H9 (cell line): ENCODE measurements around the gene HPCAL1. TPM values are rescaled to one million over a fixed set of nuclear protein-coding genes. Genes with fewer than 3 reads are reported as not detected.

Source experiments
- DNase-seq: peaks from one replicate; pipeline ENCODE4 v3.0.0-alpha.2; 2017
- H2AFZ ChIP-seq: one replicate; pipeline ENCODE4 v1.6.1; 2013; ENCODE audit warnings: mild to moderate bottlenecking, low read length, control low read depth, moderate library complexity
- H2AK5ac ChIP-seq: 2 replicates; pipeline ENCODE4 v1.6.1; 2013; ENCODE audit warnings: low read length, control low read depth, mixed read lengths; ENCODE audit not compliant: insufficient read length
- H2BK120ac ChIP-seq: one replicate; pipeline ENCODE4 v1.6.1; 2013; ENCODE audit warnings: low read depth, mild to moderate bottlenecking, low read length, control low read depth, inconsistent platforms; ENCODE audit not compliant: poor library complexity, severe bottlenecking
- H2BK12ac ChIP-seq: 2 replicates; pipeline ENCODE4 v1.6.1; 2013; ENCODE audit warnings: low read length, control low read depth, mixed read lengths, low read depth; ENCODE audit not compliant: insufficient read length
- H2BK15ac ChIP-seq: 2 replicates; pipeline ENCODE4 v1.6.1; 2013; ENCODE audit warnings: low read depth, low read length, control low read depth
- H2BK20ac ChIP-seq: one replicate; pipeline ENCODE4 v1.6.1; 2013; ENCODE audit warnings: low read depth, mild to moderate bottlenecking, low read length, control low read depth, inconsistent platforms; ENCODE audit not compliant: poor library complexity, severe bottlenecking
- H2BK5ac ChIP-seq: 2 replicates; pipeline ENCODE4 v1.6.1; 2013; ENCODE audit warnings: low read length, control low read depth, mixed read lengths; ENCODE audit not compliant: insufficient read length
- H3K14ac ChIP-seq: 2 replicates; pipeline ENCODE4 v1.6.1; 2013; ENCODE audit warnings: low read length, control low read depth; ENCODE audit not compliant: insufficient read depth
- H3K18ac ChIP-seq: 2 replicates; pipeline ENCODE4 v1.6.1; 2013; ENCODE audit warnings: low read depth, mild to moderate bottlenecking, mixed read lengths, low read length, control low read depth; ENCODE audit not compliant: insufficient read length
- H3K23ac ChIP-seq: 2 replicates; pipeline ENCODE4 v1.6.1; 2013; ENCODE audit warnings: low read length, control low read depth, mixed read lengths, low read depth; ENCODE audit not compliant: insufficient read length
- H3K23me2 ChIP-seq: 2 replicates; pipeline ENCODE4 v1.6.1; 2013; ENCODE audit warnings: low read depth, mild to moderate bottlenecking, mixed read lengths, low read length, control low read depth; ENCODE audit not compliant: insufficient read length, poor library complexity, severe bottlenecking
- H3K27ac ChIP-seq: 2 replicates; pipeline ENCODE4 v1.5.1; 2013; ENCODE audit warnings: low read length, control low read depth, mixed read lengths, low read depth; ENCODE audit not compliant: insufficient read length
- H3K27me3 ChIP-seq: 2 replicates; pipeline ENCODE4 v1.6.1; 2013; ENCODE audit warnings: low read length, control low read depth, inconsistent platforms; ENCODE audit not compliant: insufficient read depth
- H3K4ac ChIP-seq: 2 replicates; pipeline ENCODE4 v1.6.1; 2013; ENCODE audit warnings: low read depth, mild to moderate bottlenecking, control low read depth, inconsistent platforms, low read length, moderate library complexity
- H3K4me1 ChIP-seq: 2 replicates; pipeline ENCODE4 v1.6.1; 2013; ENCODE audit warnings: low read length, control low read depth, inconsistent platforms; ENCODE audit not compliant: insufficient read depth
- H3K4me2 ChIP-seq: 2 replicates; pipeline ENCODE4 v1.6.1; 2013; ENCODE audit warnings: low read length, control low read depth, mixed read lengths; ENCODE audit not compliant: insufficient read length, insufficient read depth
- H3K56ac ChIP-seq: 2 replicates; pipeline ENCODE4 v1.6.1; 2013; ENCODE audit warnings: low read depth, mild to moderate bottlenecking, mixed read lengths, low read length, control low read depth; ENCODE audit not compliant: insufficient read length
- H3K79me1 ChIP-seq: 2 replicates; pipeline ENCODE4 v1.6.1; 2013; ENCODE audit warnings: low read depth, mild to moderate bottlenecking, moderate library complexity, low read length, control low read depth, inconsistent platforms; ENCODE audit not compliant: insufficient read depth, poor library complexity, severe bottlenecking
- H3K79me2 ChIP-seq: 2 replicates; pipeline ENCODE4 v1.6.1; 2013; ENCODE audit warnings: low read length, control low read depth, inconsistent platforms; ENCODE audit not compliant: insufficient read depth
- H3K9ac ChIP-seq: 2 replicates; pipeline ENCODE4 v1.6.1; 2013; ENCODE audit warnings: low read length, control low read depth, mixed read lengths; ENCODE audit not compliant: insufficient read length; ENCODE audit errors: extremely low read depth
- H3K9me3 ChIP-seq: one replicate; pipeline ENCODE4 v1.6.1; 2013; ENCODE audit warnings: low read depth, low read length, inconsistent platforms; ENCODE audit not compliant: control insufficient read depth
- H3T11ph ChIP-seq: one replicate; pipeline ENCODE4 v1.6.1; 2013; ENCODE audit warnings: mild to moderate bottlenecking, low read length, control low read depth, inconsistent platforms
- H4K20me1 ChIP-seq: one replicate; pipeline ENCODE4 v1.6.1; 2013; ENCODE audit not compliant: control insufficient read depth, insufficient read length, insufficient read depth
- H4K5ac ChIP-seq: 2 replicates; pipeline ENCODE4 v1.6.1; 2013; ENCODE audit warnings: low read depth, mild to moderate bottlenecking, mixed read lengths, low read length, control low read depth; ENCODE audit not compliant: insufficient read length
- H4K8ac ChIP-seq: replicated peaks from 2 replicates; pipeline ENCODE4 v1.6.1; 2013; ENCODE audit warnings: low read length, control low read depth, mixed read lengths, low read depth; ENCODE audit not compliant: insufficient read length
- H4K91ac ChIP-seq: 2 replicates; pipeline ENCODE4 v1.6.1; 2013; ENCODE audit warnings: low read depth, mild to moderate bottlenecking, moderate library complexity, mixed read lengths, low read length, control low read depth; ENCODE audit not compliant: insufficient read length
- H3K27ac Mint-ChIP-seq, 3 experiments: 2 replicates in 2 of 3; 3 replicates in 1 of 3; pipeline ENCODE4 v1.8.0; 2020 to 2021; ENCODE audit warnings: mixed read lengths in 3 of 3, mild to moderate bottlenecking in 1 of 3, moderate library complexity in 1 of 3
- H3K27me3 Mint-ChIP-seq: 2 replicates; pipeline ENCODE4 v1.8.0; 2021; ENCODE audit warnings: low read depth, mild to moderate bottlenecking, moderate library complexity, mixed read lengths
- H3K36me3 Mint-ChIP-seq, 3 experiments: 2 replicates in 2 of 3; 3 replicates in 1 of 3; pipeline ENCODE4 v1.8.0; 2020 to 2021; ENCODE audit warnings: low read depth in 3 of 3, mixed read lengths in 3 of 3; ENCODE audit not compliant: insufficient read depth in 1 of 3
- H3K4me1 Mint-ChIP-seq, 2 experiments: 2 replicates each; pipeline ENCODE4 v1.8.0; 2020; ENCODE audit warnings: mixed read lengths in 2 of 2
- H3K4me3 Mint-ChIP-seq, 2 experiments: 2 replicates in 1 of 2; 3 replicates in 1 of 2; pipeline ENCODE4 v1.8.0; 2020 to 2021; ENCODE audit warnings: mild to moderate bottlenecking in 2 of 2, mixed read lengths in 2 of 2, moderate library complexity in 1 of 2
- H3K9me3 Mint-ChIP-seq, 2 experiments: 2 replicates in 1 of 2; 3 replicates in 1 of 2; pipeline ENCODE4 v1.8.0; 2020; ENCODE audit warnings: mild to moderate bottlenecking in 2 of 2, mixed read lengths in 2 of 2, moderate library complexity in 1 of 2
- WGBS: extraction: QIAGEN DNeasy Blood & Tissue Kit; methylation state at CpG from one replicate; pipeline ENCODE4 v1.1.7; 2013; ENCODE audit warnings: missing lambda C conversion rate, low lambda C conversion rate, mixed read lengths; ENCODE audit not compliant: insufficient read length; ENCODE audit errors: extremely low coverage; 5-methylcytosine and 5-hydroxymethylcytosine counted together
- total RNA-seq: library from RNA; stranded (reverse); gene quantifications from 2 replicates; pipeline ENCODE4 v1.2.1, GENCODE V29; 2021
- TF ChIP-seq, protein P1 (sequence below): fragments of 200-600 bp; sonication (generic); conservative IDR thresholded peaks from 3 replicates; pipeline ENCODE4 v1.8.0; 2021; ENCODE audit warnings: antibody characterized with exemption, mild to moderate bottlenecking

The HPCAL1 gene
- total RNA-seq, 1 experiment from 2014 or later, result 4.7 TPM

GRCh38 chr2:10435820-10436204 lies 133.1 kb downstream of the HPCAL1 start:
- WGBS, result no CpG with 5 or more reads among the region's 14 CpGs
- H3K23me2 ChIP-seq, result no peaks in the 10 kb centered on the region
- no peak overlapping the region for H3K56ac ChIP-seq
- peaks cover 7 to 14% (median 13%) of the 10 kb centered on the region in 3 experiments; a peak in 5 of 7 replicates for H3K36me3 Mint-ChIP-seq
- peaks cover 0 to 4% of the 10 kb centered on the region in 2 experiments; a peak in 1 of 5 replicates for H3K9me3 Mint-ChIP-seq
- H3K79me1 ChIP-seq, result no peaks in the 10 kb centered on the region
- no peak overlapping the region; the same call in 1 of the 2 replicates for H3K14ac ChIP-seq
- H3K27me3 Mint-ChIP-seq, result peaks cover 14% of the 10 kb centered on the region
- no peak overlapping the region for H2BK5ac ChIP-seq
- H3K27me3 ChIP-seq, result no peaks in the 10 kb centered on the region
- no peak overlapping the region for H3K27ac Mint-ChIP-seq
- H4K20me1 ChIP-seq, result no peaks in the 10 kb centered on the region
- H3K4me2 ChIP-seq, result no peak overlapping the region
- no peak overlapping the region for H2AK5ac ChIP-seq
- H2BK20ac ChIP-seq, result no peak overlapping the region
- H2AFZ ChIP-seq, result no peak overlapping the region
- H3T11ph ChIP-seq, result no peak overlapping the region
- H3K4me3 Mint-ChIP-seq, result no peak overlapping the region
- H4K8ac ChIP-seq, result no peak overlapping the region
- no peak overlapping the region for H2BK15ac ChIP-seq
- no peak for DNase-seq
- H3K9ac ChIP-seq, result no peak overlapping the region
- no peak overlapping the region for H3K18ac ChIP-seq
- no peak overlapping the region for H4K91ac ChIP-seq
- H3K4me1 ChIP-seq, result no peaks in the 10 kb centered on the region
- peaks cover 6% of the 10 kb centered on the region in 2 experiments; a peak in 3 of 4 replicates for H3K4me1 Mint-ChIP-seq
- H2BK120ac ChIP-seq, result no peak overlapping the region
- H3K23ac ChIP-seq, result no peak overlapping the region
- TF ChIP-seq, protein P1, sequence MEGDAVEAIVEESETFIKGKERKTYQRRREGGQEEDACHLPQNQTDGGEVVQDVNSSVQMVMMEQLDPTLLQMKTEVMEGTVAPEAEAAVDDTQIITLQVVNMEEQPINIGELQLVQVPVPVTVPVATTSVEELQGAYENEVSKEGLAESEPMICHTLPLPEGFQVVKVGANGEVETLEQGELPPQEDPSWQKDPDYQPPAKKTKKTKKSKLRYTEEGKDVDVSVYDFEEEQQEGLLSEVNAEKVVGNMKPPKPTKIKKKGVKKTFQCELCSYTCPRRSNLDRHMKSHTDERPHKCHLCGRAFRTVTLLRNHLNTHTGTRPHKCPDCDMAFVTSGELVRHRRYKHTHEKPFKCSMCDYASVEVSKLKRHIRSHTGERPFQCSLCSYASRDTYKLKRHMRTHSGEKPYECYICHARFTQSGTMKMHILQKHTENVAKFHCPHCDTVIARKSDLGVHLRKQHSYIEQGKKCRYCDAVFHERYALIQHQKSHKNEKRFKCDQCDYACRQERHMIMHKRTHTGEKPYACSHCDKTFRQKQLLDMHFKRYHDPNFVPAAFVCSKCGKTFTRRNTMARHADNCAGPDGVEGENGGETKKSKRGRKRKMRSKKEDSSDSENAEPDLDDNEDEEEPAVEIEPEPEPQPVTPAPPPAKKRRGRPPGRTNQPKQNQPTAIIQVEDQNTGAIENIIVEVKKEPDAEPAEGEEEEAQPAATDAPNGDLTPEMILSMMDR, result no peak
- H3K9me3 ChIP-seq, result no peaks in the 10 kb centered on the region
- H2BK12ac ChIP-seq, result no peak overlapping the region
- no peaks in the 10 kb centered on the region for H3K79me2 ChIP-seq
- no peak overlapping the region for H3K27ac ChIP-seq
- H4K5ac ChIP-seq, result no peak overlapping the region
- H3K4ac ChIP-seq, result no peak overlapping the region
